Sciatic nerve (tissue), 2 donors: ENCODE results near the gene CREB3L1. TPM values are rescaled to one million over a fixed set of nuclear protein-coding genes. Genes with fewer than 3 reads are reported as not detected.

Source experiments
- ATAC-seq: fragments of 200-7000 bp; cut with Tn5 transposase; one replicate; pipeline ENCODE4 v1.9.1; 2020; ENCODE audit warnings: mild to moderate bottlenecking, moderate library complexity
- DNase-seq: peaks from one replicate; pipeline ENCODE4 v3.0.0-alpha.2; 2020; ENCODE audit warnings: low spot score
- intact Hi-C: fragments of 100-400 bp; cut with DNase I; formaldehyde crosslinking; loops from one replicate; pipeline ENCODE4 v1.14.2; 2022
- total RNA-seq: library from RNA; stranded (reverse); fragmentation: NEBNext Ultra II Directional; extraction: Animal tissue kit (Norgen Biotek cat#: 25700); gene quantifications from one replicate; pipeline ENCODE4 v1.2.1, GENCODE V29; 2021
- donor health status: DM: no; HTN: no; CAD: no.
- donor health status: DM: no; HTN: no; CAD: no.

Gene CREB3L1
- total RNA-seq, 1 donor from 2014 or later, result 20.8 TPM

DNA sequence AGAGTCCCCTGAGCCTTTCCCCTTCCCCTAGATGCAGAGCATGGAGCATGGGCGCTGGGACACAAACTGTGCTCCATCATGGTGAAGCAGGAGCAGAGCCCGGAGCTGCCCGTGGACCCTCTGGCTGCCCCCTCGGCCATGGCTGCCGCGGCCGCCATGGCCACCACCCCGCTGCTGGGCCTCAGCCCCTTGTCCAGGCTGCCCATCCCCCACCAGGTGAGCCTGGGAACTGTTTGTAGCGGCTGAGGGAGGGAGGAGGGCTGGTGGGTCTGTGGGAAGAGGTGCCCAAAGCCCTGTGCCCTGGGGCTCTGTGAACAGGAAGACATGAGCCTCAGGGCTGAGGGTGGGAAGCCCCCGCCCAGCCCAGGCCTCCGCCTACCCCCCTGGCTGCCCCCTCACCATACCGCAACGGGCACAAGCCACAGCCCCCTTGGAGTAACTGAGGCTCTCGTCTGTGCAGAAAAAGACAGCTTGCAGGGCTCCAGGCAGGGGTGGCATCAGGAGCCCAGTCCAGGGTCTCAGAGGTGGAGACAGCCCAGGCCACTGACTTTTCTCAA lies 30.4 kb downstream of the CREB3L1 start:
- intact Hi-C loops, result no loop called here
- no peak for ATAC-seq

DNA sequence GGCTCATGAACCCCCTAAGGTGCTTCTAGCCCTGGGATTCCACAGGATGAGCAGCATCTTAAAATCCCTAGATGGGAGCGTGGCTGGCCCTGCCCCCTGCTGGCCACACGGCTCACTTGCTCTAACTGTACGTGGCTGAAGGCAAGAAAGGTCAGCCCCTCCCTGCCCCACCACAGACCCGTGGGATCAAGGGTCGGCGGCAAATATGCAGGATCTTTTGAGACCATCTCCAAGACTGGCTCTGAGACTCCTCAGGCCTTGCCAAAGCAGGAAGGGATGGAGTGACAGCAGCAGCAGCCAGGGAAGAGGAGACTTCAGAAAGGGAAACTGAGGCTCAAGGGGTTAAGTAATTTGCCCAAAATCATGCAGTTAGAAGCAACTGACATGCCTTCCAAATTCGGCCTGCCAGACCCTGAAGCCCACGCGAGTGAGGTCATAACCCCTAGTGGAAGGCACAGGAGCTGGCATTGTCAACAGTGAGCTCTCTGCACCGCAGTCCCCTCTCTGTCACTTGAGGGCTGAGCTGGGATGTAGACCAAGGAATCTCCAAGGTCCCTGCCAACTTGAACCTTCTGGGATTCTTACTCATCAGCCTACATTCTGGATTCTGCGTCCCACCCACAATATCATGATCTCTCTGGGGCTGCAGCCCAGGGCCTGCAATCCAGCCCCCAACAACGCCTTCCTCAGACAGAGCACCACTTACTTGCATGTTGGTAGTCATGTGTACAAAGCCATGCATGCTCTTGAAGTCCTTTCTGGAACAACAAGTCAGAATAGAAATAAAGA lies 31.4 kb downstream of the CREB3L1 start:
- peak; percentile 91 for ATAC-seq
- peak; percentile 89 for DNase-seq
- intact Hi-C loops, result no loop called here

More for the DNA sequence above, 30.4 kb downstream of the CREB3L1 start:
- DNase-seq, result no peak

DNA sequence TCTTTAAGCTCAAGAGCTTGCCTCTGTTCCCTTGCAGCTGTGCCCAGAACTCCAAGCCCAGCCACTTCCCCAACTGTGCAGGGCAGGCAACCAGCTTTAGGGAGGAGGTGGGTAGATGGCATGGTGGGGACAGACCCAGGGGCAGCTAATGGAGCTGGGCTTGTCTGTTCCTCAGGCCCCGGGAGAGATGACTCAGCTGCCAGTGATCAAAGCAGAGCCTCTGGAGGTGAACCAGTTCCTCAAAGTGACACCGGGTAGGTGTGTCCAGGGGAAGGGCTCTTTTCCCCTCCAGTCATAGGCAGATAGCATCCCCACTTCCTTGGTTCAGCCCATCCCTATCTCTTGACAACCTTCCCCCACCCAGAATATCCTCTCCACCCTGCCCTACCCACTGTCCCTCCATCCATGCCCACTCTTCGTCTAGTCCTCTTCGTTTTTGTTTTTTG lies 32.4 kb downstream of the CREB3L1 start:
- intact Hi-C loops, result no loop called here

DNA sequence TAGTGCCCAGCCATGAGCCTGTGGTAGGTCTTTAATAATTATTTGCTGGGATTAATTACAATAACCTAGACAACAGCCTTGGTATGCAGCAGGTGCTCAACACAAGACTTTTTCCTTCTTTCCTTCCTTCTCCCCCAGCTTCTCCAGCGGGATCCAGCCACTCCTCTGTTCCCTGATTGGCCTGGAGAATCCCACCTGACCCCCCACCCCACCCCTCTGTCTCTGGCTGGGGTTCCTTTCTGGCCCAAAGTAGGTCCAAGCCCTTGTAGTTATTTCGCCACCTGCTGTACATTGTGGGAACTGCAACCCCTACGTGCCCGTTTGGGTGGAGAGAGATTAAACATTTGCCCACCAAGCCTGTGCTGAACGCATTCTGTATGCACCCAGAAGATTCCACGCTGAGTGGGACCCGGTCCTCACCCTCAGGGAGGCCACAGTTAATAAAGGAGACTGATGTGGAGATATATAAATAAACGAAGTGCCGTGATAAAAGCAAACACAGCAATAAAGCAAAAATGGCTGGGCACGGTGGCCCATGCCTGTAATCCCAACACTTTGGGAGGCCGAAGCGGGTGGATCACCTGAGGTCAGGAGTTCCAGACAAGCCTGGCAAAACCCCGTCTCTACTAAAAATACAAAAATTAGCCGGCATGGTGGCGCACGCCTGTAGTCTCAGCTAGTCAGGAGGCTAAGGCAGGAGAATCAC lies 37.7 kb downstream of the CREB3L1 start:
- peak; percentile 74 for ATAC-seq
- DNase-seq, result peak; percentile 85
- intact Hi-C loops, result no loop called here

More for the DNA sequence above, 32.4 kb downstream of the CREB3L1 start:
- no peak for DNase-seq
- no peak for ATAC-seq

DNA sequence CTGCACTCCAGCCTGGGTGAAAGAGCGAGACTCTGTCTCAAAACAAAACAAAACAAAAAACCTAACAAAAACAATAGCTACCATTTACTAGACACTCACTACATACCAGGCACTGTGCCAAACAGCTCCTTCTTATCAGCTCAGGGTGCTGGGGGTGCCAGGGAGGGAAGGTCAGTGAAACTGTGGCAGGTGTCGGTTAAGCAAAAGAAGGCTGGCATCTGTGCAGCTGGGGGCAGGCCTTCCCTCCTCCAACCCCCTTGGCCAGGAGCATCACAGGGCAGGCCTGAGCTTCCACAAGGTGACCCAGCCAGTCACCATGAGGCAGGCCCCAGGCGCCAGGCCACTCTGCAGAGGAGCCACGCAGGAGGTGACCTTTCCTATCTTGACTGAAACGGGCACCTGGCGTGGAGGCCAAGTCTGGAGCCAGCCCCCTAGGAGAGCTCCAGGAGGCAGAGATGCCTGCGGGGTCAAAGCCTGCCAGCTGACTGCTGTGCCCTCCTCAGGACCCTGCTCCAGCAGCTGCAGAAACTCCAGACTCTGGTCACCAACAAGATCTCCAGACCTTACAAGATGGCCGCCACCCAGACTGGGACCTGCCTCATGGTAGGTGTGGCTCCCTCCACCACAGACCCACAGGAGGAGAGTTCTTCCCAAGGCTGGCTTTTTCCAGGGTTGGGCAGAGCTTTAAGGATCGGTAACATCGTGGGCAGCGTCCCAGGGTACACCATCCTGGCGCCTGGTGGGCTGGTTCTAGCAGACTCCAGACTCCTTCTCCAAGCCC lies 38.5 kb downstream of the CREB3L1 start:
- ATAC-seq (no peak), DNase-seq (no peak)
- intact Hi-C loops, result no loop called here

DNA sequence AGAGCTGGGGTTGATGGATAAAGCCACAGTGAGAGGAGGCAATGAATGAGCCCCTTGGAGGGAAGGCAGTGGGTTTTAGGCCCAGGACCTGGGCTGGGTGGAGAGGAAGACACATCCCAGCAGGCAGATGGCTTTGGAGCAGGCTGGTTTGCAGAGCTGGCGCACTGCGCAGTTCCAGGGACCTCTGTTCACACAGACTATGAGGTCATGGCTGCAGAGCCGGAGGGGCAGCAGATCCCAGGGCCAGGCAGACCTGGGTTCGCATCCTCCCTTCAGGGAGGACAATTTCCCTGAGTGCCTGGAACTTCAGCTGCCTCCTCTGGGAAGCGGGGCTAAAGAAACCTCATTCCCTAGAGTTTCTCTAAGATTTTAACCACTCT lies 41.6 kb downstream of the CREB3L1 start:
- DNase-seq, result no peak
- intact Hi-C loops, result no loop called here

DNA sequence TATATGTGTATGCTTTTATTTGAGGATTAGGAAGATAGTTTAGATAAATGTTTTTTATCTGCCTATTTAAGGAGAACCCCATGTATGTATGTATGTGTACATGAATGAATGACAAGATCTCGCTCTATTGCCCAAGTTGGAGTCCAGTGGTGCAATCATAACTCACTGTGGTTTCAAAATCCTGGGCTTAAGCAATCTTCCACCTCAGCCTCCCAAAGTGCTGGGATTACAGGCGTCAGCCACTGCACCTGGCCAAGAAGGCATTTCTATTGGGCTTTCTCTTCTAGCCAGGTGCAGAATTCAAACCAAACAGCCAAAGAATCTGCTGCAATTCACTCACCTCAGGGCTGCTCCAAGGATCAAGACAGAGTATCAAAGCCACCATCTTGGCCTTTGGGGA lies 44.3 kb downstream of the CREB3L1 start:
- intact Hi-C loops, result no loop called here
- ATAC-seq, result no peak
- DNase-seq, result no peak

More for the DNA sequence above, 41.6 kb downstream of the CREB3L1 start:
- ATAC-seq, result no peak

DNA sequence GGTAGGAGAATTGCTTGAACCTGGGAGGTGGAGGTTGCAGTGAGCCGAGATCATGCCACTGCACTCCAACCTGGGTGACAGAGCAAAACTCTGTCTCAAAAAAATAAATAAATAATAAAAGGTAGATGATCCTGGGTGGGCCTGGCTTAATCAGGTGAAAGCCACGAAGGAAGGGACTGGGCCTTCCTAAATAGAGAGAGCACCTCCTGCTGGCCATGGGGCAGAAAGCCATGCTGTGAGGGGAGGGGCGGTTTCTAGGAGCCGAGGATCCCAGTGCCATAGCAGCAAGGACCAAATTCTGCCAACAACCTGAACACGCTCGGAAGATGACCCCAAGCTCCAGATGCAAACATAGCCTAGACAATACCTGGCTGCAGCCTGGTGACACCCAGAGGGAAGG lies 45.3 kb downstream of the CREB3L1 start:
- intact Hi-C loops, result no loop called here
- ATAC-seq (no peak), DNase-seq (no peak)

DNA sequence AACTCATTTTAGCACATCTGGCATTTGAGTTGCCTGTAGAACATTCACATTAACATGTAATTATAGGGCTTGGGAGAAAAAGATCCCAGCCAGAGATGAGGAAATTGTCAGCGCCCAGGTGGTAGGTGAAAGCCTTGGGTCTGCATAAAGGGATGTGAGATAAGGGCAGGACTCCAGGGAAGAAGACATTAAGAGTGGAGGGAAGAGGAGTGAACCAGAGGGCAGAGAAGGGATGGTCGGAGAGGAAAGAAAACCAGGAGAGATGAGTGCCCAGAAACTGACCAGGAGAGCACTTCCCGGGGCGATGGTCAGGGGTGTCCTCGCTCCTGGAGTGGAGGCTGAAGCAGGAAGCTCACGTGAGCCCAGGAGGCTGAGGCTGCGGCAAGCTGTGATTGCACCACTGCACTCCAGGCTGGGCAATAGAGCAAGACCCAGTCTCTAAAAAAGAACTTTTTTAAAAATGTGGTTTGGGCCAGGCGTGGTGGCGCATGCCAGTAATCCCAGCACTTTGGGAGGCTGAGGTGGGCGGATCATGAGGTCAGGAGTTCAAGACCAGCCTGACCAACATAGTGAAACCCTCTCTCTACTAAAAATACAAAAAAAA lies 49.5 kb downstream of the CREB3L1 start:
- no peak for DNase-seq
- no peak for ATAC-seq
- intact Hi-C loops, result no loop called here

DNA sequence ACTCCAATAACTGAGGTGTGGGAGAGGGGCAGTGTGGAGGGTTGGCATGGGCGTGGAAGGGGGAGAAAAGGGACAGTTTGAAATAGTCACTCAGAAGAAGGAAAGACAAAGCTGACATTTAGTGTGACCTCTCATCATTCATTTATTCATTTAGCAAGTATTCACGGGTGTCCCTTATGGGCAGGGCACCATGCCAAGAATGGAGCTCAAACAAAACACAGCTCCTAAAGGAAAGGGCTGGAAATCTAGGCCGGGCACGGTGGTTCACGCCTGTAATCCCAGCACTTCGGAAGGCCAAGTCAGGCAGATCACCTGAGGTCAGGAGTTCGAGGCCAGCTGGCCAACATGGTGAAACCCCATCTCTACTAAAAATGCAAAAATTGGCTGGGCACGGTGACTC lies 50.4 kb downstream of the CREB3L1 start:
- ATAC-seq, result no peak
- intact Hi-C loops, result no loop called here
- DNase-seq, result no peak

DNA sequence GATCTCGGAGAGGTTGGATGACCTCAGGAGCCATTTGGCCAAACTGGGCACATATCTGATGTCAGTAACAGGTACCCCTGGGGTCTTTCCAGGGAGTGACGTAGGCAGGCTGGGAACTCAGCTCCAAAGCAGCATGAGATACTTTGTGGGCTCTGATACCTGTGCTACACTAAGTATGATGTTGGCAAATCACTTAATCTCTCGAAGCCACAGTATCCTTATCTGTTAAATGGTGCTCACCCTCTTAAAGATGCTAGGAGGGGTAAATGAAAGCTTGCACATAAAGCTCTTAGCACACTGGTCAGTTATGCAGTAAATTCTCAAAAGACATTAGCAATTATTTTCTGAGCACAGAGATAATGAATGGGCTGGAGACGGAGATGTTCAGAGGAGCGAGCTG lies 52.7 kb downstream of the CREB3L1 start:
- intact Hi-C loops, result no loop called here
- DNase-seq, result no peak
- no peak for ATAC-seq

DNA sequence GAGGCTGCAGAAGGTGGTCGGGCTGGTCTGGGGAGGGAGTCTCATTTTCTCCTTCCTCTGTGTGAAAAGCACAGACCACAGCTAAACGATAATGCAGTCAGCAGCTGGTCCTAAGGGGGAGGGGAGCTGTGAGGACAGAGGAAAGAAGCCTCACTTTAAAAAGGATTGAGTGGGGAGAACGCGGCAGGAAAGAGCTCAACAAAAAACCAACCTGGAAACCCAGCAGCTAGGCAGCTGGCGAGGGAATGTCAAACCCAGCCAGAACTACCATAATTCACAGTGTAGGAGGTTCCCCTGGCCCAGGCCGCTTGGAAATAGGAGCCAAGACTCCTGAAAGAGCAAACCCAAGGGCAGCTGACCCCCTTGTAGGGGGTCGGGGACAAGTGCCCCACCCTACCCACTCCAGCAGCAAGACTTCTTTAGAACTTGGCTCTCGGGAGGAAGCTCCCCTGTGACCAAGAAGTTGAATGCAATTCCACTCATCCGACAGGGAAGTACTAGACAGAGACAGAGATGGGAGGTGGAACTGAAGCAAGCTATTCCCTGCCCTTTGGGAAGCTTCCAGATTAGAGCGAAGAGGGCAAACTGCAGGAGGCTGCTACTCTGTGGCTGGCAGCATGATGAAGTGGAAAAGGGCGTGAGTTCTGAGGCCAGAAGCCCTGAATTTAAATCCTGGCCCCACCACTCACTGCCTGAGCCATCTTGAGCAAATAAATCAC lies 53.3 kb downstream of the CREB3L1 start:
- ATAC-seq, result no peak

DNA sequence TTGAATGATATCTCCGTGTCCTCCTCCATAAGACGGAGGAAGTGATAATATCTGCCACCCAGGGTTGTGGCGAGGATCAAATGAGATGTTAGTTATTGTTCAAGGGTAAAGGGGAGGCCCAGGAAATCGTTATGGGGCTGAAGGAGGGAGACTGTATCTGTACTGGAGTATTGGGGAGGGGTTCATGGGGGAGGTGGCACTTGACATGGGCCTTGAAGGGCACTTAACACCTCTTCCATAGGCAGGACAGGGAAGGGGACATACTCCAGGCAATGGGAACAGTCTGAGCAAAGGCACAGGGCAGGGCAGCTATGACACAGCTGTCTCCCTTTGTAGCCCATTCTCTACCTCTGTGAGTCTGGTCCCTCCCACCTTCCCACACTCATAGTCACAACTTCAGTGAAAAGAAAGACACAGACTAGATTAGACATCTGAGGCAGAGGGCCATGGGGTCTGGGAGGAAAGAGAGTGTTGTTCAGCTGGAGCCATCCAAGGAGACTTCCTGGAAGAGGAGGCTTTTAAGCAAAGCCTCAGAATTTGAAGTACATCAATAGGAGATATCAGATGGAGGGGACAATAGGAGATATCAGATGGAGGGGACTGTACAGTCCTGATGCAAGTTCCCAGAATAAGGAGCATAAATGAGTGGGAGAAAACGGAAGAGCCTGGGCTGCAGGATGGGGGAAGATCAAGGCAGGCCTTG lies 54.0 kb downstream of the CREB3L1 start:
- ATAC-seq, result no peak
- DNase-seq, result no peak
- intact Hi-C loops, result no loop called here

More for the DNA sequence above, 53.3 kb downstream of the CREB3L1 start:
- intact Hi-C loops, result no loop called here
- no peak for DNase-seq

DNA sequence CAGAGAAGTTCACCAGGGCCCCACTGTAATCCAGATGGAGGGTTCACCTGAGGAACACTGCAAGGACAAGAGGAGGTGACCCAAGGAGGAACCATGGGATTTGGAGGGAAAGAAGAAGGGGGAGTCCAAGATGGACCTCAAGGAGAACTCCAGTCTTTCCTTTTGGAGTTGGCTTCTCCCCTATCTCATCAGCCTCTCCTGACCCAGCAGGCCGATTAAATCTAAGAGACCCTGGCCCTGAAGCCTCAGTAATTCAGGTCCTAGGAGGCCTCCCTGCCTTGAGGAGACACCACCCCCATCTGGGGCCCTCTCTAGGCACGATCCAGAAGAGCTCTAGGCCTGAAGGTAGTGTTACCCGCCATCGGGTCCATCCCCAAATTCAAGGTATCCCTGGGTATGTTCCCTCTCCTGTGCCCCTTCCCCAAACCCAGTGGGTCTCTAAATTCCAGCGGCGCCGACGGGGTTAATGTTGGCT lies 54.7 kb downstream of the CREB3L1 start:
- ATAC-seq (no peak), DNase-seq (no peak)
- intact Hi-C loops, result no loop called here

DNA sequence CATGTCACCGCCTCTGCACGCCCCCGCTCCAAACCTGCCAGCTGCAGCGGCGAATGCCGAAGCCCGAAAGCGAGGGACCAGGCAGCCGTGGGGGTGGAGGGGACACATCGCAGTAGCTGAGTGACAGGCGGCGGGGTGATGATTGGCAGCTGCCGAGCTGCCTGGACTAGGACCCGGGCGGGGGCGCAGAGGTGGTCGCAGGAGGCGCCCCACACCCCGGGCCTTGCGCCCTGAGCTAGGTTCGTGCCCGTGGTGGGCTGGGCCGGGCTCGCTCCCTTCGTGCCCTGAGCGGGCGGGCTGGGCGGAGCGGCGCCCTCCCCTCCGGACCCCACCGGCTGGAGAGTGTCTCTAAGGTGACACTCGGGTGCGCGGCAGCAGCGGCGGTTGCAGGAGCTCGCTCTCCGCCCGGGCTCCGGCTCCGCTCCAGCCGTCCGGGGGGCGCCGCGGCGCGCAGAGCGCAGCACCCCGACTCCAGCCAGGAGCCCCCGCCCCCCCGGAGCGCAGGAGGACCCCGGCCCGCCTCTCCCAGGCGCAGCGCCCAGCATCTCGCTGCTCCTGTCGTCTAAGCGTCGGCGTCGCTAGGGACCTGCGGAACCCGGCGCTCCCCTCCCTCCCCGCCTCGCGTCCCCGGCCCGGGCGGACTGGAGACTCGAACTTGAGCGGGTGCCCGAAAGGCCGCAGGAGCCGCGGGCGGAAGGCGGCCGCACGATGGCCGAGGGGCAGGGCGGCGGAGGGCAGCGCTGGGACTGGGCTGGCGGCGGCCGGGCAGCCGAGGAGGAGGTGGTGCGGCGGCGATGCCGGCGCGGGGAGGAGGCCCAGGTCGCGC lies 55.3 kb downstream of the CREB3L1 start:
- intact Hi-C loops, result no loop called here
- DNase-seq (no peak), ATAC-seq (no peak)

DNA sequence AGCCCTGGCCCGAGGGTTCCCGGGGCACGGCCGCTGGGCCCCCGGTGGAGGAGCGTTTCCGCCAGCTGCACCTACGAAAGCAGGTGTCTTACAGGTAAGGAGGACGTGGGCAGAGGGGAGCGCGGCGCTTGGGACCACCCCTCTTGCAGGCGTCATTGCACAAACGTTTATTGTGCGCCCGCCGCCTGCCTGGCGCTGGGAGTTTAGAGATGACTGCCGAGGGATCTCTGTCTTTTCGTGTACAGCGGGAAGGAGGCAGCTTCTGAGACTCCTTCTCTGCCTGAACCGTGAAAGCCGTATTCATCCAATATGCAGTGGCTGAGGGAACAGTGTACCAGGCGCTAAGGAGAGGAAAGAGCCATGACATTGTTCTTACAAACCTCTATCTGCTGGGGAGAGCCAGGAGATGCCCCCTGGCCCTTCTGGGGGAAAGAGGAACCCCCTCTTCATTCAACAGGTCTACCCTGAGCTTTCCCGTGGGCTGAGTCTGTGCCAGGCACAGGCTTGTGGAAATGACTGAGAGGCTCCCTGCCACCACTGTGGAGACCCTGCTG lies 56.0 kb downstream of the CREB3L1 start:
- DNase-seq (no peak), ATAC-seq (no peak)
- intact Hi-C loops, result no loop called here

DNA sequence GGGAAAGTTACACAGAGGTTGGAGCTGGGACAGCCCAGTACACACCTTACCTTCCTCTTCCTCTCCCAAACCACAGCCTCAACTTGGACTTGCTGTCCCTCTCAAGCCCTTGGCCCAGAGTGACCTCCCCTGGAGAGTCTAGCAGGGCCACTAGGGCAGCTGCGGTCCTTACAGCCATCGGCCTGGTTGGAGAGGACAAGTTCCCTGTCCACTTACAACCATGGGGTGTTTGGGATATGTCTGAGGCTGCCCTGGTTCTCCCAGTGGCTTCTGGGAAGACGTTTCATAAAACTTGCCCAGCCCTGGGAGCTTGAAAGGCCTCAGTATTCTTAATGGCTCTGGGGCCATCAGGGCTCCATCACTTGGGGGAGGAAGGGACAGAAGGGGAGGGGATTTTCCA lies 56.7 kb downstream of the CREB3L1 start:
- DNase-seq, result no peak
- intact Hi-C loops, result no loop called here
- ATAC-seq, result no peak
